ENCODE data around the gene CRYGB. TPM values are rescaled to one million over a fixed set of nuclear protein-coding genes. Genes with fewer than 3 reads are reported as not detected.

Gene CRYGB, protein sequence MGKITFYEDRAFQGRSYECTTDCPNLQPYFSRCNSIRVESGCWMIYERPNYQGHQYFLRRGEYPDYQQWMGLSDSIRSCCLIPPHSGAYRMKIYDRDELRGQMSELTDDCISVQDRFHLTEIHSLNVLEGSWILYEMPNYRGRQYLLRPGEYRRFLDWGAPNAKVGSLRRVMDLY
- total RNA-seq: not detected

DNA sequence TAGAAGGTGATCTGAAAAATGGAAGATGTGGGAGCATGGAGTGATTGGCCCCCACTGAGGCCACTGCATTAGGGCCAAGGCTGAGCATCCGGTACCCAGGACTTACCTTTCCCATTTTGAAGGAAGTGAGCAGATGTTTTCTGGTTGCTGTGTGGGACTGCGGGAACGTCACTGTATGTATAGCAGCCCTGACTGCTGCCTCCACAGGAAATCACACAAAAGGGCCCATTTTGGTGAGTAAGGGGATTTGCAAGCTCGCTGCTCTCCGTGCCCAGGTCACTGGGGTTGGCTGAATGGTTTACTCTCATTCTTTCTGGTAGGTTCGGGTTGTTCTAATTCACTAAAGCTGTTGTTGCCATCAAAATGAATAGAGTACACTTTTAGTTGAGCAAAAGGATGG lies at the start of gene CRYGB:
Gene CRYGB (minus strand): TSS at position 153 of the 400 bp plus-strand sequence. CDS start 38 bp downstream, at position 115.
- Histone ChIP-seq H3K36me3 (no peaks in the 10 kb centered on the region), H3K9me3 (no peaks in the 10 kb centered on the region), H3K27me3 (no peaks in the 10 kb centered on the region), H3K4me3 (no peak within 1 kb of the TSS), H3K4me1 (peaks cover 2% of the 10 kb centered on the region), H3K27ac (no peak within 1 kb of the TSS)
- TF ChIP-seq POLR2AphosphoS5 (IDR thresholded peaks at IDR 0.05) (no peak), POLR2A (IDR thresholded peaks at IDR 0.05) (no peak), EP300 (IDR thresholded peaks at IDR 0.05) (no peak)
- TF ChIP-seq, protein P1, sequence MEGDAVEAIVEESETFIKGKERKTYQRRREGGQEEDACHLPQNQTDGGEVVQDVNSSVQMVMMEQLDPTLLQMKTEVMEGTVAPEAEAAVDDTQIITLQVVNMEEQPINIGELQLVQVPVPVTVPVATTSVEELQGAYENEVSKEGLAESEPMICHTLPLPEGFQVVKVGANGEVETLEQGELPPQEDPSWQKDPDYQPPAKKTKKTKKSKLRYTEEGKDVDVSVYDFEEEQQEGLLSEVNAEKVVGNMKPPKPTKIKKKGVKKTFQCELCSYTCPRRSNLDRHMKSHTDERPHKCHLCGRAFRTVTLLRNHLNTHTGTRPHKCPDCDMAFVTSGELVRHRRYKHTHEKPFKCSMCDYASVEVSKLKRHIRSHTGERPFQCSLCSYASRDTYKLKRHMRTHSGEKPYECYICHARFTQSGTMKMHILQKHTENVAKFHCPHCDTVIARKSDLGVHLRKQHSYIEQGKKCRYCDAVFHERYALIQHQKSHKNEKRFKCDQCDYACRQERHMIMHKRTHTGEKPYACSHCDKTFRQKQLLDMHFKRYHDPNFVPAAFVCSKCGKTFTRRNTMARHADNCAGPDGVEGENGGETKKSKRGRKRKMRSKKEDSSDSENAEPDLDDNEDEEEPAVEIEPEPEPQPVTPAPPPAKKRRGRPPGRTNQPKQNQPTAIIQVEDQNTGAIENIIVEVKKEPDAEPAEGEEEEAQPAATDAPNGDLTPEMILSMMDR (IDR thresholded peaks at IDR 0.05): no peak
- WGBS: 72% methylated on average over 6 of the region's 6 CpGs
- no peak for DNase-seq (ENCODE audit: low spot score in 2 of 2)

DNA sequence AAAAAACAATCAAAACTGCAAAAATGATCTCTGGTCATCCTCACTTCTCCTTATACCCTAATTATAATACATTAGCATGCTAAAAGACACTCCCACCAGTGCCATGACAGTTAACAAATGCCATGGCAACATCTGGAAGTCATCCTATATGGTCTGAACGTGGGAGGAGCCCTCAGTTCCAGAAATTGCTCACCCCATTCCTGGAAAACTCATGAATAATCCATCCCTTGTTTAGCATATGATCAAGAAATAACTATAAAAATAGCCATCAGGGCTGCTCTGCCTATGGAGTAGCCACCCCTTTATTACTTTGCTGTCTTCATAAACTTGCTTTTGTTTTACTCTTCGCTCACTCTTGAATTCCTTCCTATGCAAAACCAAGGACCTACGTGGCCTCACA lies 49.6 kb upstream of the CRYGB start:
- DNase-seq (ENCODE audit: low spot score in 2 of 2): no peak
- WGBS: 78% methylated on average over 3 of the region's 3 CpGs
- H3K9me3 ChIP-seq: no peaks in the 10 kb centered on the region
- no peak overlapping the region for H3K4me3 ChIP-seq
- TF ChIP-seq POLR2A (IDR thresholded peaks at IDR 0.05): no peak
- no peak for TF ChIP-seq POLR2AphosphoS5 (IDR thresholded peaks at IDR 0.05)
- no peak for TF ChIP-seq EP300 (IDR thresholded peaks at IDR 0.05)
- TF ChIP-seq, protein P1 (IDR thresholded peaks at IDR 0.05): no peak
- H3K27me3 ChIP-seq: no peaks in the 10 kb centered on the region
- H3K27ac ChIP-seq: no peak overlapping the region
- H3K4me1 ChIP-seq: no peaks in the 10 kb centered on the region
- no peaks in the 10 kb centered on the region for H3K36me3 ChIP-seq

DNA sequence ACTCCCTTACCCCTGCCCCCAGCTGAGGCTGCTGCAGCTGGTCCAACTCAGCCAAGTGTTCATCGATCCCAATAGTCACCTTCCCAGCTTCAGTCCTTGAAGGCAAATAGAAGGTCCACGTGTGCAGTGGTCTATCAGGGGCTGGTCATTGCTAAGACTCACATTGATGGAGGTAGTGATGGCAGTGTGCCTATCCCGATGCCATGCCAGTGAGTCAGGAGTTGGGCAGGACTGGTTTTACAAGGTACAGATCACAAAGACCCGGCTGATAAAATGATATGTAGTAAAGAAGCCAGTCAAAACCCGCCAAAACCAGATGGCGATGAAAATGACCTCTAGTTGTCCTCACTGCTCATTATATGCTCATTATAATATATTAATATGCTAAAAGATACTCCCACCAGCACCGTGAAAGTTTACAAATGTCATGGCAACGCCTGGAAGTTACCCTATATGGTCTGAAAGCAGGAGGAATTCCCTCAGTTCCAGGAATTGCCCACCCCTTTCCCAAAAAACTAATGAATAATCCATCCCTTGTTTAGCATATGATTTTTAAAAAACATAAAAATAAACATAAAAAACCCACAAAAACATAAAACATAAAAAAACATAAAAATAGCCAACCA lies 46.8 kb upstream of the CRYGB start:
- 73% methylated on average over 8 of the region's 8 CpGs for WGBS
- H3K36me3 ChIP-seq: no peaks in the 10 kb centered on the region
- H3K27me3 ChIP-seq: no peaks in the 10 kb centered on the region
- TF ChIP-seq EP300 (IDR thresholded peaks at IDR 0.05): no peak
- TF ChIP-seq POLR2A (IDR thresholded peaks at IDR 0.05): no peak
- TF ChIP-seq, protein P1 (IDR thresholded peaks at IDR 0.05): no peak
- TF ChIP-seq POLR2AphosphoS5 (IDR thresholded peaks at IDR 0.05): no peak
- H3K4me1 ChIP-seq: no peaks in the 10 kb centered on the region
- H3K9me3 ChIP-seq: no peaks in the 10 kb centered on the region
- no peak for DNase-seq (ENCODE audit: low spot score in 2 of 2)
- no peak overlapping the region for H3K4me3 ChIP-seq
- H3K27ac ChIP-seq: no peak overlapping the region

DNA sequence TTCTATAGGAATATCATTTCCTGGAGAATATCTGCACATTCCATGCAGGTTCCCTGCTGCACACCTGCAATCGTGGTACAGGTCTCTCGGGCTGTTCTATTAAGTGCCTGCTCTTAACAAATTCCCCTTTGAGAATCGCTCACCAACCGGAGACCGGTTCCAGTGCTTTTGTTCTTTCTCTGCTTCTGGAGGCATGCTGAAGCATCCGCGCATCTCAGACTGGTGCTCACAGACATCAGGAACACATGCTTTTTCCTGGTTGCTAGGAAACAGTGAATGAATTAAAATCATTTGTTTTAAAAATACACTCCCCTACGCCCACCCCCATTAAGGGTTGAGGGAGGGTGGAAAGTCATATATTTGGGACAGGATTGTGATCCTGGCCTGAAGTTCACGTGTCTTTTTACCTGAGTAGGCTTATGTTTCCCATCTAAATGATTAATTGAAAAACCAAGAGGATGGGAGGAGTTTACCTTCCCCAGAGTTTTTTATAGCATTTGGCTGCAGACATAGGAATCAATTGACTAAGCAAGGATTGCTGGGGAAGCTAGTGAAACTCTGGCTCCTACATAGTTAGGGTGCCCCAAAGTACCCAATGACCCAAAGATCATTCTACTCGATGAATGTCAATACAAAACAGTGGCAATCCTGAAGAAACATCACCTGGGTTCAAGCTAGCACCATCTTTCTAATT lies 44.0 kb upstream of the CRYGB start, which contains the start of gene C2orf80:
Gene C2orf80 (minus strand): TSS at position 221 of the 694 bp plus-strand sequence. CDS start 3,044 bp downstream, outside the sequence.
- no peak for DNase-seq (ENCODE audit: low spot score in 2 of 2)
- WGBS: 56% methylated on average over 10 of the region's 10 CpGs
- no peaks in the 10 kb centered on the region for H3K27me3 ChIP-seq
- no peaks in the 10 kb centered on the region for H3K4me1 ChIP-seq
- no peaks in the 10 kb centered on the region for H3K9me3 ChIP-seq
- H3K4me3 ChIP-seq: no peak within 1 kb of the TSS
- H3K36me3 ChIP-seq: no peaks in the 10 kb centered on the region
- no peak within 1 kb of the TSS for H3K27ac ChIP-seq
- no peak for TF ChIP-seq EP300 (IDR thresholded peaks at IDR 0.05)
- TF ChIP-seq, protein P1 (IDR thresholded peaks at IDR 0.05): no peak
- TF ChIP-seq POLR2A (IDR thresholded peaks at IDR 0.05): no peak
- TF ChIP-seq POLR2AphosphoS5 (IDR thresholded peaks at IDR 0.05): no peak
